GM10847 (cell line): Measurements from ENCODE around the gene RAB44.

ENCODE experiments used
- POLR2A ChIP-seq: IDR thresholded peaks from 2 replicates; pipeline ENCODE4 v1.6.1; 2011; ENCODE audit not compliant: insufficient read length; ENCODE audit errors: extremely low read depth

RAB44 gene

GRCh38 chr6:36730424-36731380 lies 33.1 kb downstream of the RAB44 start:
- TF ChIP-seq POLR2A = no peak

DNA sequence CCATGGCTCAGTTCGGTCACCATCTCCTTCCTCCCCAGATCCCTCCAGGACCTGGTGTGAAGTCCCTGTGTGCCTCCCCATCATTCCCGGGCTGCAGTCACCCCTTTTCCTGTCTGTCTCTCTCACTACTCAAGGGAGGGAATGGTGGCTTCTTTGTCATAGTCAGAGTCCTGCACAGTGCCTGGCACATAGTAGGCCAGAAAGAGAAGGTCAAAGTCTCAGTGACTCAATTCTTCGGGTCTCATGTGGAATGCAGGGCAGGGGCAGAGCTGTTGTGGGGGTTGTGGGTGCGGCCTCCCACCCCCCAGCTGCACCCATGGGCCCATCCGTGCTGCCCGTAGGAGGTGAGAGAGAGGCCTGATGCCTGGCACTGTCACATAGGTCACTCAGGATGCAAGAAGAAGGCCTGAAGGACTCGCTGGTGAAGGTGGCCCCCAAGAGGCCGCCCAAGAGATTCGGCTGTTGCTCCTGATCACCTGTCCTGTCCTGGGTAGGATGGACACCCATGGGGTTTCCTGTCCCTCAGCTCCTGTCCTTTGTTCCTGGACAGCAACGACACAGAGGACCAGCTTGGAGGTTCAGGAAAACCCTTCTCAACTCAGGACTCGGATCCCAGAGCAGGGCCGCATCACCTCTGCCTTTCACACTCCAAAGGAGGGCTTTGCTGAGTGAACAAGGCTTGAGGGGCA lies 34.1 kb downstream of the RAB44 start:
- TF ChIP-seq POLR2A = no peak

GRCh38 chr6:36733300-36733699 lies 35.7 kb downstream of the RAB44 start:
- TF ChIP-seq POLR2A = no peak

GRCh38 chr6:36734486-36735060 lies 36.9 kb downstream of the RAB44 start:
- no peak for TF ChIP-seq POLR2A

DNA sequence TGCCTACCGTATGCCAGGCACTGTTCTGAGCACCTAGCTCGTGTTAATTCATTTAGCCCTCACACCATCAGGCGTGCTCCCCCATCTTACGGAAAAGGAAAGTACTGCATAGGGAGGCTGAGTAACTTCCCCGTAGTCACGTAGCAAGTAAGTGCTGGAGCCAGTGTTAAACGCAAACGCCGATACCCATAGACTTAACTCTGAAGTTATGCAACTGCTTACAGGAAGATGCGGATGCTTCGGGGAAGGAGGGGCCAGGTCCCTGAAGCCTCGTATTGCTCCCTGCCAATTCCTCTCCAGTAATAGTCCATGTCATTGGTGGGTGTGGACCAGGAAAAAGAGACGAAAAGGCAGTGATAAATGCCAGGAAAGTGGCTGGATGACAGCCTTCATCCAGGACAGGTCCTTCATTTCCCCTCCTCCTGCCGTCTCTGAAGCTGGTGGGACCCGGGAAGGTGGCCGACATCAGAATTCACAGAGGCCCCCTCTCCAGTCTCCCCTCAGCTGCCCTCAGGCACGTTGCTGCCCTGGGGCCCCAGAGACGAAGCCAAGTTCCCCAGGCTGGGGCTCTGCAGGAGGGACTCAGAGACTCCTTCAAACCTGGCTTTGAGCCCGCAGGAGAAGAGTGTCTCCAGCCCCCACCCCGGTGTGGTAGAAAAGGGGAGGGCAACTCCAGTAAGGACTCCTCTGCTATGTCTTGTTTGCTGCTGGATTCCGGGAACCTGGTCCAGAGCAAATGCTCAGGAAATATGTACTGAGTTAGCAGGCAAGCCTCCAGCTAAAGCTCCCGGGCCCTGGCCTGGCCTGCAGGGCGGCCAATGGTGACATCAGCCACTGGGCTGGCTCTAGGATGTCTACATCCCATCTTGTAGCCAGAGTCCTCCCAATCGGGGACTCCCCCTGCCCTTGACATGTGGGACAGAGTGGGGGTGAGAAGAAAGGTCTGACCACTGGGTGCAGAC lies 37.8 kb downstream of the RAB44 start:
- TF ChIP-seq POLR2A = no peak

GRCh38 chr6:36737043-36737785 lies 39.6 kb downstream of the RAB44 start:
- TF ChIP-seq POLR2A = no peak

DNA sequence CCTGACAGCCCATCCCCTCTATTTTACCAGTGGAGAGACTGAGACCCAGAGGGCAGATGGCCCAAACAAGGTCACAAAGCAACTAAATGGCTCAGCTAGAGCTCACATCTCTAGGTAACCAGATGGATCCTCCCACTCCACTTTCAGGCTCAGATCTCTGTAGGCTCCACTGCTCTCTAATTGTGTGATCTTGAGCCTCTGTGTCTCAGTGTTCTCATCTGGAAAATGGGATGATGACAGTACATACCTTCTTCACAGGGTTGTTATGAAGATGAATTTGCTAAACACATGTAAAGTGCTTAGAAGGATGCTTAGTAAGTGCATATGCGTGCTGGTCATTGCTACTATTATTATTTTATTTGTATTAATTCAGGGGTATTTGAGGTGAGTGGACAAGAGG lies 40.5 kb downstream of the RAB44 start:
- TF ChIP-seq POLR2A = no peak

DNA sequence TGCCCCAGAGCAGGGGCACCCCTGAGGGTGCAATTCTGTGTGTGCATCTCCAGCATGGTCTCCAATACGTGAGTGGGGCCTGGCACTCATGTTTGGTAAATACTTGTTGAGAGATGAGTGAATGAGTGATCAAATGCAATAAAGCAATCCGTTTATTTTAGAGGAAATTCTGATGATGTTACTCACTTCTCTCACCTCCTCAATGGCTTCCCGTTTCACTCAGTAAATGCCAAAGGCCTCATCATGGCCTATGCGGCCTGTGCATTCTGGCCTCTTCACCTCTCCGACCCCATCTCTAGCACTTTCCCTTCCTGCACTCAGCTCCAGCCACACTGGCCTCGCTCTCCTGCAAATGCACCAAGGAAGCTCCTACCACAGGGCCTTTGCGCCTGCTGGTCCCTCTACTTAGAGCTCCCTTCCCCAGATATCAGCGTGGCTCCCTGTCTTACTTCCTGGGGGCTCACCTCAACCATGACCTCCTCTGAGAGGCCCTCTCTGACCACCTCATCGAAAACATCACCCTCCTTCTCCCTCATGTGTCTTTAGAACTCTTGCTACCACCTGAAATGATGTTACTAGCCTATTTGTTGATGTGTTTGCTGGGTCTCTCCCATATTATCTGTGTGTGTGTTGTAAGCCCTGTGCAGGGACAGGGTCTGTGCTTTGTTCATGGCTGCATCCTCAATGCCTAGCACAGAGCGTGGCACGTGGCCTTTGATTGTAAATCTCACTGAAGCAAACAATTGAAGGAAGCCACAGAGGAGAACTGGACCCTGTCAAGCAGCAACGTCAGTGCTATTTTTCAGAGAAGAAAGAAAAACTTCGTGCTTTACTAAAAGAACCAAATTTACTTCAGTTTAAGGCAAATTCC lies 42.6 kb downstream of the RAB44 start:
- no peak for TF ChIP-seq POLR2A

GRCh38 chr6:36740818-36741179 lies 43.2 kb downstream of the RAB44 start:
- TF ChIP-seq POLR2A = no peak

DNA sequence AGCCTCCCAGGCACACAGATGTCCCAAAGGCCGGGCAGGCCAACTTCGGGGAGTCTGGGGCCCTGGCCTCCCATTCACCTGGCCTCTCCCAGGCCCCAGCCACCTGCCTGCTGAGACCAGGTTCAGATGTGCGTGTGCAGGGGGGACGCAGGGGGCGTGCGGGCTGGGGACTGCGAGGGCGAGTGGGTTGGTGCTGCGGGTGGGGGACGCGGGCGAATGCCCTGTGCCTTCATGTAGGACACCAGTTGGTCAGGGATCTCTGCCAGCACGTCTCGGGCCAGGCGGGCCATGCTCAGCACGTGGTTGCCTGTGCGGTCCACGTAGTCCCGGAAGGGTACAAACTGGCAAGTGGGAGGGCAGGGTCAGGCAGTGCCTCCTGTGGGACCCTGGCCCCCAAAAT lies 44.5 kb downstream of the RAB44 start:
- no peak for TF ChIP-seq POLR2A

- TF ChIP-seq POLR2A = no peak
Observed at GRCh38 chr6:36743032-36743431, 45.4 kb downstream of the RAB44 start.

DNA sequence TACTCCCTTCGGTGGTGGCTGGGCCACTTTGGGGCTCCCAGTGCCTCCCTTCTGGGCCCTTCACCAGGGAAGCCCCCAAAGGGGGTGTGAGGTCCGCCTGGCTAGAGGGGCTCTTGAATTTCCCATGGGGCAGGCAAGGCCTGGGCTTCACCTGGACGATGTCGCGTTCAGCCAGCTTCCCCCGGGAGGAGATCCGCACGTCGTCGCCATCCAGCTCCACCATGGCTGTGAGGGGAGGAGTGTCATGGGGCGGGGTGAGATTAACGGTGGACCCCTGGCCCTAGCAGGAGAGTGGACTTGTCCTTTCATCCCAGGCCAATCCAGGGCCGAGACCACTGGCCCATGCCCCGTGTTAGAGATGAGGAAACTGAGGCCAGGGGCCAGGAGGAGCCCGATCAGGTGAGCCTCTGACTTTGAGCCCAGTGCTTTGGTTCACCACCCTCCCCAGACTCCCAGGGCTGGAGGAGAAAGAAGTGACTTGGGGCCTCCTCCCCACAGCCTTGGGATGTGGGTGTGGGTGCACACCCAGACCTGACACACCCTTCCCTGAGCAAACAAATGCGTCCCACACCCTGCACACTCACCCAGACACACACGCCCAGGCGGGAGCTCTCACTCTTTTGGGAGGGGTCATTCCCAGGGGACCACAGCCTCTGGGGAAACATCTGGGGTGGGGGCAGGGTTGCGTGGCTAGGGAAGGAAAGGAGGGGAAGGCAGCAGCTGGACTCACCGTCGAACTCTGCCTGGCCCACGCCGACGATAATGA lies 46.1 kb downstream of the RAB44 start:
- TF ChIP-seq POLR2A = no peak

DNA sequence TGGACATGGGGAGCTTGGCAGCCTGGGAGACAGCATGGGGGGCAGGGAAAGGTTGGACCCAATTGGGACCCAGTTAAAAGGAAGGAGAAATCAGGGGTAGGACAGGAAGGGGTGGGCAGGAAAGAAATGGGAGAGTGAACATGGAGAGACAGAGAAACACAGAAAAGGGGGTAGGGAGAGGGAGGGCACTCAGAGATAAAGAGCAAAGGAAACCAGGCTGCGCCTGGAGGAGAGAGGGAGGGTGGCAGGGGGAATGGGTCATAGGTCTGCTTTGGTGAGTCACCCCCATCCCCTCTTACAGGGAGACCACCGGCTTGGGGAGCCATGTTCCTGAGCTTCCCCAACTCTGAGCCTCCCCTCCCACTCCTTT lies 46.7 kb downstream of the RAB44 start:
- TF ChIP-seq POLR2A = no peak
